A549 (cell line): ENCODE measurements around the gene PAPLN. TPM values are rescaled to one million over a fixed set of nuclear protein-coding genes. Genes with fewer than 3 reads are reported as not detected.
"Not testable (repeated sequence)": the region's sequence is repeated elsewhere in the genome, so short reads cannot be mapped to it uniquely, and the experiment has no call there.

Experiments
- ATAC-seq, 2 experiments: fragments of 200-7000 bp in 1 of 2; fragments of >200 bp in 1 of 2; cut with Nextera tagmentation in 1 of 2; cut with Tn5 transposase in 1 of 2; 3 replicates each; pipeline versions ENCODE4 v1.8.0 to v1.9.1; 2018 to 2020; ENCODE audit warnings: mild to moderate bottlenecking in 1 of 2, moderate library complexity in 1 of 2
- CTCF ChIA-PET: fragments of 300-600 bp; sonication (Branson Sonifier 250); formaldehyde crosslinking; extraction: SDS; loops from one replicate; lab custom pipeline; 2021; ENCODE audit warnings: antibody characterized with exemption, inconsistent platforms; lab: Yijun Ruan, JAX
- POLR2A ChIA-PET: fragments of 350-600 bp; formaldehyde crosslinking; extraction: SDS; loops from one replicate; lab custom pipeline; 2021; ENCODE audit warnings: antibody characterized with exemption, inconsistent platforms; lab: Yijun Ruan, JAX
- DNase-seq, 2 experiments: peaks; one replicate each; pipeline versions ENCODE4 v3.0.0 to v3.0.0-alpha.2; 2011 to 2016; ENCODE audit warnings: low read depth in 1 of 2, low spot score in 1 of 2
- FAIRE-seq: peaks from 2 replicates; lab custom pipeline; 2011; peaks lifted over from hg19 to GRCh38; lab: Jason Lieb, UNC
- H3K27ac ChIP-seq, 2 experiments: fragments of >200 bp; sonication (Bioruptor Twin); formaldehyde crosslinking; 3 replicates each; pipeline ENCODE4 v1.5.1; 2016 to 2017
- H3K4me1 ChIP-seq: fragments of >200 bp; sonication (Bioruptor Twin); formaldehyde crosslinking; 3 replicates; pipeline ENCODE4 v1.6.1; 2016
- H3K4me2 ChIP-seq: fragments of >200 bp; sonication (Bioruptor Twin); formaldehyde crosslinking; 3 replicates; pipeline ENCODE4 v1.6.1; 2016
- H3K4me3 ChIP-seq: fragments of >200 bp; sonication (Bioruptor Twin); formaldehyde crosslinking; 3 replicates; pipeline ENCODE4 v1.5.1; 2016
- H3K9me3 ChIP-seq: fragments of >200 bp; sonication (Bioruptor Twin); formaldehyde crosslinking; 3 replicates; pipeline ENCODE4 v1.6.1; 2016
- BCL3 ChIP-seq: fragments of >200 bp; sonication (Bioruptor Twin); formaldehyde crosslinking; IDR thresholded peaks from 3 replicates; pipeline ENCODE4 v1.6.1; 2016
- CEBPB ChIP-seq, 2 experiments: fragments of >200 bp in 1 of 2; sonication (Bioruptor Twin) in 1 of 2; formaldehyde crosslinking in 1 of 2; IDR thresholded peaks; 2 replicates each; pipeline ENCODE4 v1.6.1; 2012 to 2016
- CHD4 ChIP-seq: fragments of 200-600 bp; sonication (generic); IDR thresholded peaks from 2 replicates; pipeline ENCODE4 v1.6.1; 2016; ENCODE audit warnings: antibody characterized with exemption, mild to moderate bottlenecking, borderline replicate concordance
- CTCF ChIP-seq: fragments of >200 bp; sonication (Bioruptor Twin); formaldehyde crosslinking; IDR thresholded peaks from 3 replicates; pipeline ENCODE4 v1.5.1; 2016
- EHMT2 ChIP-seq: fragments of 200-600 bp; sonication (generic); IDR thresholded peaks from 2 replicates; pipeline ENCODE4 v1.6.1; 2016; ENCODE audit warnings: antibody characterized with exemption, low read depth, mild to moderate bottlenecking, moderate library complexity
- EP300 ChIP-seq, 2 experiments: fragments of >200 bp; sonication (Bioruptor Twin); formaldehyde crosslinking; IDR thresholded peaks; 2 replicates in 1 of 2; 3 replicates in 1 of 2; pipeline ENCODE4 v1.6.1; 2016 to 2017
- FOSL2 ChIP-seq, 2 experiments: fragments of 450-650 bp in 1 of 2; fragments of >200 bp in 1 of 2; sonication (Bioruptor Twin) in 1 of 2; formaldehyde crosslinking; IDR thresholded peaks; 2 replicates each; pipeline versions ENCODE4 v1.5.0 to v1.6.1; 2016 to 2020; ENCODE audit warnings: mild to moderate bottlenecking in 1 of 2, moderate library complexity in 1 of 2
- HDAC2 ChIP-seq: fragments of 200-600 bp; sonication (generic); IDR thresholded peaks from 2 replicates; pipeline ENCODE4 v1.6.1; 2016
- HES2 ChIP-seq: fragments of >200 bp; sonication (Bioruptor Twin); formaldehyde crosslinking; IDR thresholded peaks from 2 replicates; pipeline ENCODE4 v1.6.1; 2016
- HMGXB4 ChIP-seq: fragments of 250-450 bp; sonication (Bioruptor Pico); IDR thresholded peaks from 2 replicates; pipeline ENCODE4 v1.5.0; 2021; ENCODE audit warnings: mild to moderate bottlenecking, moderate library complexity, borderline replicate concordance
- HOXA7 ChIP-seq: fragments of 250-450 bp; sonication (Bioruptor Pico); IDR thresholded peaks from 2 replicates; pipeline ENCODE4 v1.5.0; 2020; ENCODE audit warnings: mild to moderate bottlenecking, moderate library complexity
- MAFK ChIP-seq: fragments of 450-650 bp; IDR thresholded peaks from 2 replicates; pipeline ENCODE4 v1.6.1; 2014; ENCODE audit not compliant: partially characterized antibody
- RARB ChIP-seq: fragments of 250-450 bp; sonication (Bioruptor Pico); IDR thresholded peaks from 2 replicates; pipeline ENCODE4 v1.8.0; 2021; ENCODE audit warnings: mild to moderate bottlenecking, moderate library complexity
- RNF2 ChIP-seq: fragments of 200-600 bp; sonication (generic); IDR thresholded peaks from 2 replicates; pipeline ENCODE4 v1.6.1; 2016; ENCODE audit warnings: low read depth, mild to moderate bottlenecking, antibody characterized with exemption, moderate library complexity, borderline replicate concordance
- USF2 ChIP-seq: fragments of 450-650 bp; IDR thresholded peaks from 2 replicates; pipeline ENCODE4 v1.6.1; 2014; ENCODE audit warnings: antibody characterized with exemption
- ZC3H11A ChIP-seq: fragments of 450-650 bp; IDR thresholded peaks from 2 replicates; pipeline ENCODE4 v1.6.1; 2014; ENCODE audit warnings: antibody characterized with exemption, mild to moderate bottlenecking
- ZFP36 ChIP-seq: fragments of 450-650 bp; IDR thresholded peaks from 2 replicates; pipeline ENCODE4 v1.6.1; 2014; ENCODE audit warnings: borderline replicate concordance; ENCODE audit not compliant: partially characterized antibody
- WGBS: methylation state at CpG from one replicate; pipeline ENCODE4 v1.1.6; 2017; ENCODE audit errors: missing lambda C conversion rate; 5-methylcytosine and 5-hydroxymethylcytosine counted together
- polyA plus RNA-seq, 4 experiments: library from polyadenylated mRNA; depleted of rRNA in 3 of 4; stranded (reverse); fragments of >200 nt; fragmentation: RNase III in 1 of 4; extraction: RNeasy Plus Mini Kit Qiagen cat#74134 plus additional on column Dnase treatment in 1 of 4; gene quantifications; 2 replicates in 3 of 4; 3 replicates in 1 of 4; pipeline ENCODE4 v1.2.3, GENCODE V29; 2011 to 2017

Gene PAPLN
- polyA plus RNA-seq, 2 of the 4 experiments (the other 2 are of a cell fraction): 4.3 to 5.0 TPM

GRCh38 chr14:73307261-73307660 is 70.0 kb downstream of the PAPLN start:
- no peak for ATAC-seq
- POLR2A ChIA-PET: no interaction called here
- no peak for TF ChIP-seq BCL3
- TF ChIP-seq, all 56 proteins: peak for 0
- no peak overlapping the region for H3K4me2 ChIP-seq
- no peak for FAIRE-seq
- H3K4me3 ChIP-seq: no peak overlapping the region
- whole genome bisulfite sequencing: 99% methylated on average over 3 of the region's 3 CpGs
- H3K4me1 ChIP-seq: peaks cover 13% of the 10 kb centered on the region; the same call in 2 of the 3 replicates
- DNase-seq: no peak
- no peaks in the 10 kb centered on the region for H3K9me3 ChIP-seq
- CTCF ChIA-PET: interaction anchor here (0.6 to 2.0 kb wide), 3 partner anchors 12 to 232 kb away, joined by 3 to 8 read pairs (median 5); no protein-coding TSS in a partner anchor
- H3K27ac ChIP-seq: no peak overlapping the region

- ATAC-seq, CTCF ChIA-PET, H3K9me3 ChIP-seq, DNase-seq, POLR2A ChIA-PET, H3K4me2 ChIP-seq, FAIRE-seq, H3K4me3 ChIP-seq, H3K27ac ChIP-seq: not testable (repeated sequence)
- peaks cover 13% of the 10 kb centered on the region; the same call in 2 of the 3 replicates for H3K4me1 ChIP-seq
- 100% methylated on average over 1 of the region's 1 CpG for WGBS
Measured at GRCh38 chr14:73309207-73309606, 71.9 kb downstream of the PAPLN start.

- ChIA-PET CTCF (interaction anchor here (1.4 to 2.9 kb wide), 2 partner anchors 17 to 160 kb away, joined by 5 to 10 read pairs; no protein-coding TSS in a partner anchor), POLR2A (no interaction called here)
- ATAC-seq (no peak; a peak in 1 of 6 replicates), DNase-seq (no peak), FAIRE-seq (no peak)
- Histone ChIP-seq H3K4me3 (no peak overlapping the region), H3K9me3 (no peaks in the 10 kb centered on the region), H3K27ac (peak overlapping the region in 1 of 2 experiments; percentile 71; a peak in 2 of 6 replicates), H3K4me1 (peaks cover 13% of the 10 kb centered on the region; the same call in 2 of the 3 replicates), H3K4me2 (peak overlapping the region; percentile 56)
- WGBS: 60% methylated on average over 2 of the region's 2 CpGs
- no peak for TF ChIP-seq RNF2
- no peak for TF ChIP-seq USF2
- no peak for TF ChIP-seq HMGXB4 (CRISPR knock-in tag)
- TF ChIP-seq CHD4: no peak
- TF ChIP-seq CEBPB (IDR thresholded peaks at IDR 0.05): no peak
- no peak for TF ChIP-seq HDAC2
- no peak for TF ChIP-seq ZC3H11A
Measured at GRCh38 chr14:73311708-73312030, 74.4 kb downstream of the PAPLN start.

GRCh38 chr14:73312687-73313086 is 75.4 kb downstream of the PAPLN start:
- ChIA-PET POLR2A (no interaction called here), CTCF (interaction anchor here (0.7 to 2.9 kb wide), 3 partner anchors 61 to 300 kb away, joined by 3 to 10 read pairs (median 3); no protein-coding TSS in a partner anchor)
- Histone ChIP-seq H3K9me3 (no peaks in the 10 kb centered on the region), H3K4me1 (peaks cover 13% of the 10 kb centered on the region; the same call in 2 of the 3 replicates), H3K4me2 (no peak overlapping the region), H3K27ac (no peak overlapping the region), H3K4me3 (no peak overlapping the region)
- WGBS: 94% methylated on average over 3 of the region's 3 CpGs
- ATAC-seq (no peak), FAIRE-seq (no peak), DNase-seq (no peak)
- no peak for TF ChIP-seq HES2

- CTCF ChIA-PET: interaction anchor here (2.9 kb wide), 1 partner anchor 159 kb away, joined by 10 read pairs; no protein-coding TSS in a partner anchor
- H3K4me2 ChIP-seq: no peak overlapping the region
- no peak for ATAC-seq
- DNase-seq: no peak
- FAIRE-seq: no peak
- TF ChIP-seq EHMT2 (no peak), CTCF (no peak), FOSL2 (IDR thresholded peaks at IDR 0.05) (no peak), FOSL2 (CRISPR knock-in tag; IDR thresholded peaks at IDR 0.05) (no peak), RARB (CRISPR knock-in tag) (no peak), HOXA7 (CRISPR knock-in tag) (no peak), EP300 (IDR thresholded peaks at IDR 0.05) (no peak), ZFP36 (no peak), MAFK (no peak)
- TF ChIP-seq, all 56 proteins: peak for 0
- H3K4me1 ChIP-seq: peaks cover 13% of the 10 kb centered on the region; the same call in 2 of the 3 replicates
- POLR2A ChIA-PET: no interaction called here
- H3K27ac ChIP-seq: no peak overlapping the region
- no peak overlapping the region for H3K4me3 ChIP-seq
- no peaks in the 10 kb centered on the region for H3K9me3 ChIP-seq
- WGBS: 95% methylated on average over 4 of the region's 4 CpGs
Measured at GRCh38 chr14:73313151-73313550, 75.8 kb downstream of the PAPLN start.
